K562 (cell line): Measurements from ENCODE around the gene STXBP6. TPM values are rescaled to one million over a fixed set of nuclear protein-coding genes. Genes with fewer than 3 reads are reported as not detected.

ENCODE experiments used
- ATAC-seq: fragments of 200-7000 bp; cut with Tn5 transposase; 3 replicates; pipeline ENCODE4 v1.9.1; 2020; ENCODE audit warnings: moderate library complexity
- BruUV-seq: library from RNA; stranded (reverse); fragments of 400-500 nt; replicated peaks from 2 replicates; lab custom pipeline; 2021; lab: Mats Ljungman, UMichigan
- CTCF ChIA-PET: fragments of 300-600 bp; formaldehyde crosslinking; extraction: SDS; loops from one replicate; lab custom pipeline; 2021; ENCODE audit warnings: low intra/inter-chr PET ratio; lab: Yijun Ruan, JAX
- POLR2A ChIA-PET: fragments of 300-600, 350-650 bp; sonication (Branson Sonifier 250); formaldehyde crosslinking; extraction: SDS; loops from one replicate; lab custom pipeline; 2021; ENCODE audit warnings: antibody characterized with exemption, inconsistent platforms; lab: Yijun Ruan, JAX
- DNase-seq, 4 experiments: peaks; one replicate each; pipeline versions ENCODE4 v3.0.0 to v3.0.0-alpha.2; 2011 to 2018; ENCODE audit warnings: low spot score in 3 of 4, mixed read lengths in 3 of 4; ENCODE audit errors: extremely low read depth in 1 of 4
- FAIRE-seq: peaks from 2 replicates; lab custom pipeline; 2011; peaks lifted over from hg19 to GRCh38; lab: Jason Lieb, UNC
- H2AFZ ChIP-seq: 2 replicates; pipeline ENCODE4 v1.6.0; 2011; ENCODE audit warnings: low read depth, low read length, control low read depth, inconsistent platforms
- H3K27ac ChIP-seq: fragments of 200-600 bp; 3 replicates; pipeline ENCODE4 v1.8.0; 2011; ENCODE audit warnings: low read depth, mild to moderate bottlenecking, control low read depth, inconsistent platforms, low read length, moderate library complexity, mixed read lengths; ENCODE audit errors: extremely low read depth
- H3K27me3 ChIP-seq, 2 experiments: fragments of 300-600 bp in 1 of 2; 2 replicates in 1 of 2; 3 replicates in 1 of 2; pipeline versions ENCODE4 v1.6.0 to v1.8.0; 2011; ENCODE audit warnings: inconsistent platforms in 2 of 2, low read length in 2 of 2, mild to moderate bottlenecking in 1 of 2, mixed read lengths in 1 of 2, moderate library complexity in 1 of 2; ENCODE audit not compliant: control insufficient read depth in 2 of 2, insufficient read depth in 2 of 2
- H3K36me3 ChIP-seq: fragments of 300-600 bp; 3 replicates; pipeline ENCODE4 v1.8.0; 2011; ENCODE audit warnings: mild to moderate bottlenecking, low read length, inconsistent platforms; ENCODE audit not compliant: control insufficient read depth, insufficient read depth
- H3K4me1 ChIP-seq, 2 experiments: fragments of 200-600 bp in 1 of 2; replicated peaks in 1 of 2; 2 replicates in 1 of 2; 3 replicates in 1 of 2; pipeline versions ENCODE4 v1.5.1 to v1.8.0; 2011; ENCODE audit warnings: inconsistent platforms in 2 of 2, low read length in 2 of 2, mild to moderate bottlenecking in 1 of 2, mixed read lengths in 1 of 2, moderate library complexity in 1 of 2; ENCODE audit not compliant: control insufficient read depth in 2 of 2, insufficient read depth in 2 of 2
- H3K4me2 ChIP-seq: 2 replicates; pipeline ENCODE4 v1.6.1; 2011; ENCODE audit warnings: low read length, control low read depth, inconsistent platforms, mixed read lengths; ENCODE audit not compliant: insufficient read depth
- H3K4me3 ChIP-seq: fragments of 200-600 bp; sonication (generic), shearing (Covaris generic); 2 replicates; pipeline ENCODE4 v1.5.1; 2016; ENCODE audit warnings: control low read depth, inconsistent platforms
- H3K79me2 ChIP-seq: fragments of 200-600 bp; 3 replicates; pipeline ENCODE4 v1.8.0; 2011; ENCODE audit warnings: low read length, inconsistent platforms; ENCODE audit not compliant: control insufficient read depth, insufficient read depth
- H3K9ac ChIP-seq, 2 experiments: 2 replicates each; pipeline versions ENCODE4 v1.6.0 to v1.6.1; 2011; ENCODE audit warnings: low read depth in 2 of 2, low read length in 2 of 2, control low read depth in 1 of 2, inconsistent platforms in 1 of 2, mild to moderate bottlenecking in 1 of 2, mixed read lengths in 1 of 2; ENCODE audit not compliant: insufficient read depth in 1 of 2
- H3K9me1 ChIP-seq: one replicate; pipeline ENCODE4 v1.6.0; 2011; ENCODE audit warnings: inconsistent platforms, mild to moderate bottlenecking, low read length, moderate library complexity; ENCODE audit not compliant: control insufficient read depth, insufficient read depth
- H3K9me3 ChIP-seq: replicated peaks from 2 replicates; pipeline ENCODE4 v1.5.1; 2011; ENCODE audit warnings: low read depth, low read length, inconsistent platforms; ENCODE audit not compliant: control insufficient read depth, insufficient read depth
- H4K20me1 ChIP-seq: replicated peaks from 2 replicates; pipeline ENCODE4 v1.6.1; 2011; ENCODE audit warnings: low read length, inconsistent platforms, mixed read lengths; ENCODE audit not compliant: control insufficient read depth, insufficient read depth
- ARID2 ChIP-seq: fragments of 450-650 bp; IDR thresholded peaks from 2 replicates; pipeline ENCODE4 v1.6.1; 2017; ENCODE audit warnings: antibody characterized with exemption, mild to moderate bottlenecking
- GTF2F1 ChIP-seq: IDR thresholded peaks from 2 replicates; pipeline ENCODE4 v1.6.1; 2011; ENCODE audit warnings: low read depth, low read length, improper control_type of control experiment
- HDAC2 ChIP-seq: fragments of 450-650 bp; IDR thresholded peaks from 2 replicates; pipeline ENCODE4 v1.6.1; 2016; ENCODE audit warnings: mild to moderate bottlenecking
- LARP7 ChIP-seq: fragments of 450-650 bp; IDR thresholded peaks from 2 replicates; pipeline ENCODE4 v1.6.1; 2016
- PML ChIP-seq: IDR thresholded peaks from 2 replicates; pipeline ENCODE4 v1.6.1; 2012; ENCODE audit warnings: low read length, inconsistent platforms
- RAD21 ChIP-seq, 2 experiments: fragments of 250-450 bp in 1 of 2; fragments of 450-650 bp in 1 of 2; sonication (Bioruptor Pico) in 1 of 2; formaldehyde crosslinking in 1 of 2; IDR thresholded peaks in 1 of 2; conservative IDR thresholded peaks in 1 of 2; 2 replicates each; pipeline versions ENCODE4 v1.4.0 to v1.8.0; 2020 to 2022; ENCODE audit warnings: mild to moderate bottlenecking in 2 of 2, moderate library complexity in 1 of 2
- SAFB2 ChIP-seq: fragments of 200-400 bp; formaldehyde crosslinking; IDR thresholded peaks from 2 replicates; pipeline ENCODE4 v1.6.1; 2018; ENCODE audit warnings: borderline replicate concordance, low read length, low read depth, moderate library complexity; ENCODE audit not compliant: severe bottlenecking
- SMC3 ChIP-seq: conservative IDR thresholded peaks from 2 replicates; pipeline ENCODE4 v1.6.1; 2011; ENCODE audit warnings: low read depth, low read length, improper control_type of control experiment; ENCODE audit not compliant: insufficient read depth
- SRF ChIP-seq, 2 experiments: fragments of 250-450, 450-650 bp in 1 of 2; sonication (Bioruptor Pico) in 1 of 2; sonication (generic) in 1 of 2; formaldehyde crosslinking; IDR thresholded peaks; 2 replicates each; pipeline versions ENCODE4 v1.5.0 to v1.5.1; 2020 to 2022; ENCODE audit warnings: mild to moderate bottlenecking in 1 of 2, missing genetic modification reagents in 1 of 2
- TFAM ChIP-seq: fragments of 250-450 bp; sonication (Bioruptor Pico); conservative IDR thresholded peaks from 2 replicates; pipeline ENCODE4 v1.5.0; 2021; ENCODE audit warnings: mild to moderate bottlenecking, moderate library complexity
- XRCC5 ChIP-seq: fragments of 200-400 bp; formaldehyde crosslinking; IDR thresholded peaks from 2 replicates; pipeline ENCODE4 v1.6.1; 2017; ENCODE audit warnings: low read depth, mild to moderate bottlenecking, low read length
- ZBTB12 ChIP-seq: fragments of 250-450 bp; sonication (Bioruptor Pico); IDR thresholded peaks from 2 replicates; pipeline ENCODE4 v1.4.0; 2020
- WGBS: fragments of 100-300 bp; shearing (Covaris generic); methylation state at CpG from one replicate; pipeline ENCODE4 v1.1.6; 2016; ENCODE audit warnings: low coverage, mixed read lengths; ENCODE audit not compliant: insufficient coverage; ENCODE audit errors: missing lambda C conversion rate; 5-methylcytosine and 5-hydroxymethylcytosine counted together
- in situ Hi-C: fragments of 300-500 bp; cut with MboI; formaldehyde crosslinking; loops from 4 replicates; pipeline ENCODE4 v1.15.0; 2018; ENCODE audit warnings: inconsistent platforms, mixed read lengths
- intact Hi-C: fragments of 100-400 bp; cut with micrococcal nuclease; formaldehyde crosslinking; loops from 2 replicates; pipeline ENCODE4 v1.14.2; 2022
- polyA plus RNA-seq, 8 experiments: library from polyadenylated mRNA; depleted of rRNA in 4 of 8; stranded (reverse) in 5 of 8; unstranded in 3 of 8; fragments of >200 nt; fragmentation: Nextera tagmentation in 2 of 8; fragmentation: Illumina TruSeq in 1 of 8; extraction: Ambion mirVana in 2 of 8; extraction: Trizol in 1 of 8; gene quantifications; 2 replicates each; pipeline versions ENCODE4 v1.2.1 to v1.2.3, GENCODE V29; 2011 to 2014; ENCODE audit warnings: inconsistent platforms in 1 of 8, missing spikeins in 1 of 8
- total RNA-seq, 7 experiments: library from RNA; depleted of rRNA in 6 of 7; stranded (reverse); fragments of >200 nt in 6 of 7; fragmentation: Illumina TruSeq in 2 of 7; extraction: Trizol in 2 of 7; gene quantifications; 2 replicates each; pipeline versions ENCODE4 v1.2.1 to v1.2.3, GENCODE V29; 2011 to 2021; ENCODE audit warnings: low replicate concordance in 1 of 7
- TF ChIP-seq, protein P1 (sequence below), 2 experiments: fragments of 450-650 bp; formaldehyde crosslinking in 1 of 2; IDR thresholded peaks; 2 replicates each; pipeline versions ENCODE4 v1.4.0 to v1.6.1; 2014 to 2020; ENCODE audit warnings: mild to moderate bottlenecking in 2 of 2, borderline replicate concordance in 1 of 2, low read depth in 1 of 2

Gene STXBP6
- total and polyA plus RNA-seq, 9 of the 15 experiments (the other 6 are each of a cell fraction or from before 2014, with no cell fraction given), result 0.27 to 0.89 (median 0.59) TPM

DNA sequence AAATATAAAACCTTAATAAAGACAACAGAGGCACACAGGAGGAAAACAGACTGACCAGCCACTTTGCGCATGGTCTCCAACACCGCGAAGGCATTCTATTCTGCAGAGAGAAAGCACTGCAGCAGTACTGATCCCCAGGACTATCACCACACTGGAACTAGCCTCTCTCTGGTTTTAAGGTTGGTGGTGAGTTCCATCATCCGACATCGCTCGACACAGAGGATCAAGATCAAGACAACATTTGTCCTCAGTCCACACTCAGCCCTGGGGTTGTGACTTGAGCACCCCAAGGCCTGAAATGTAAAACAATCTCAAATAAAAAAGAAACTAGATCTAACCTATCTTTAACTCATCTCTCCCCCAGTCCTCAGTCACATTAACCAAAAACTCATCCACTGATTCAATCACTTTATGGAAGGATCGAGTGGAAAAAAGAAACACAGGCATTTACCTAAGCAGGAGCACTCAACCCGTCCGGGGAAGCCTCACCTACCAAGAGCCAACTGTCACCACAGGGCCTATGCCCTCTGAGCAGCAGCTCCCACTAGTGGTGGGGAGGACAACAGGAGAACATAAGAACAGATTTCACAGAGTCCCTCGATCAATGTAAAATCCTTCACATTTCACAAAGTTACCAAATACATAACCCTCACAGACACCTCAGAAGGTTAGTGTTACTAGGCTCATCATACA, 17.7 kb downstream of the STXBP6 start:
- peak overlapping the region; percentile 18 for H3K4me2 ChIP-seq
- BruUV-seq, result TSS peak; percentile 39
- H3K27me3 ChIP-seq, result no peaks in the 10 kb centered on the region
- no peaks in the 10 kb centered on the region for H3K79me2 ChIP-seq
- H2AFZ ChIP-seq, result peak overlapping the region; percentile 74; the same call in 1 of the 2 replicates
- peak in 3 of 4 experiments; percentile 7 to 49 (median 16) for DNase-seq
- H3K4me3 ChIP-seq, result peak overlapping the region; percentile 10; the same call in 1 of the 2 replicates
- peak; percentile 77 for ATAC-seq
- no peak overlapping the region for H3K9ac ChIP-seq
- intact Hi-C loops (no loop called here), in situ Hi-C loops (no loop called here)
- ChIA-PET CTCF (no interaction called here), POLR2A (no interaction called here)
- H3K9me1 ChIP-seq, result no peaks in the 10 kb centered on the region
- no peaks in the 10 kb centered on the region for H3K4me1 ChIP-seq
- WGBS, result 3% methylated on average over 10 of the region's 10 CpGs
- no peak for FAIRE-seq
- no peaks in the 10 kb centered on the region for H3K36me3 ChIP-seq
- H4K20me1 ChIP-seq, result no peaks in the 10 kb centered on the region
- no peak overlapping the region for H3K27ac ChIP-seq
- H3K9me3 ChIP-seq, result no peaks in the 10 kb centered on the region
- TF ChIP-seq ARID2 (no peak), SAFB2 (no peak), TFAM (CRISPR knock-in tag) (no peak), PML (no peak), RAD21 (CRISPR knock-in tag; conservative IDR thresholded peaks at IDR 0.05 in 1 of 2, IDR thresholded peaks at IDR 0.05 in 1 of 2) (peak; percentile 51 to 54; a peak in 3 of 4 replicates), SMC3 (no peak), XRCC5 (no peak), ZBTB12 (CRISPR knock-in tag) (no peak), SRF (CRISPR knock-in tag; IDR thresholded peaks at IDR 0.05) (no peak), HDAC2 (no peak), LARP7 (no peak), GTF2F1 (no peak)
- TF ChIP-seq, protein P1, sequence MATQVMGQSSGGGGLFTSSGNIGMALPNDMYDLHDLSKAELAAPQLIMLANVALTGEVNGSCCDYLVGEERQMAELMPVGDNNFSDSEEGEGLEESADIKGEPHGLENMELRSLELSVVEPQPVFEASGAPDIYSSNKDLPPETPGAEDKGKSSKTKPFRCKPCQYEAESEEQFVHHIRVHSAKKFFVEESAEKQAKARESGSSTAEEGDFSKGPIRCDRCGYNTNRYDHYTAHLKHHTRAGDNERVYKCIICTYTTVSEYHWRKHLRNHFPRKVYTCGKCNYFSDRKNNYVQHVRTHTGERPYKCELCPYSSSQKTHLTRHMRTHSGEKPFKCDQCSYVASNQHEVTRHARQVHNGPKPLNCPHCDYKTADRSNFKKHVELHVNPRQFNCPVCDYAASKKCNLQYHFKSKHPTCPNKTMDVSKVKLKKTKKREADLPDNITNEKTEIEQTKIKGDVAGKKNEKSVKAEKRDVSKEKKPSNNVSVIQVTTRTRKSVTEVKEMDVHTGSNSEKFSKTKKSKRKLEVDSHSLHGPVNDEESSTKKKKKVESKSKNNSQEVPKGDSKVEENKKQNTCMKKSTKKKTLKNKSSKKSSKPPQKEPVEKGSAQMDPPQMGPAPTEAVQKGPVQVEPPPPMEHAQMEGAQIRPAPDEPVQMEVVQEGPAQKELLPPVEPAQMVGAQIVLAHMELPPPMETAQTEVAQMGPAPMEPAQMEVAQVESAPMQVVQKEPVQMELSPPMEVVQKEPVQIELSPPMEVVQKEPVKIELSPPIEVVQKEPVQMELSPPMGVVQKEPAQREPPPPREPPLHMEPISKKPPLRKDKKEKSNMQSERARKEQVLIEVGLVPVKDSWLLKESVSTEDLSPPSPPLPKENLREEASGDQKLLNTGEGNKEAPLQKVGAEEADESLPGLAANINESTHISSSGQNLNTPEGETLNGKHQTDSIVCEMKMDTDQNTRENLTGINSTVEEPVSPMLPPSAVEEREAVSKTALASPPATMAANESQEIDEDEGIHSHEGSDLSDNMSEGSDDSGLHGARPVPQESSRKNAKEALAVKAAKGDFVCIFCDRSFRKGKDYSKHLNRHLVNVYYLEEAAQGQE (IDR thresholded peaks at IDR 0.05; ENCODE audit: borderline replicate concordance), result no peak
- TF ChIP-seq, protein P1 (CRISPR knock-in tag; IDR thresholded peaks at IDR 0.05; ENCODE audit: low read depth), result no peak
